22Rv1 (cell line): ENCODE measurements around the gene RPTOR.

Source experiments
- H3K27ac ChIP-seq: fragments of 450-650 bp; 2 replicates; pipeline ENCODE4 v1.5.1; 2017
- CTCF ChIP-seq: fragments of 450-650 bp; IDR thresholded peaks from 2 replicates; pipeline ENCODE4 v1.5.1; 2017; ENCODE audit warnings: mild to moderate bottlenecking
- ZFX ChIP-seq: fragments of 450-650 bp; IDR thresholded peaks from 2 replicates; pipeline ENCODE4 v1.6.1; 2017; ENCODE audit warnings: antibody characterized with exemption, borderline replicate concordance

Gene RPTOR

GRCh38 chr17:80885947-80886582 is 341.4 kb downstream of the RPTOR start:
- no peak overlapping the region for H3K27ac ChIP-seq
- TF ChIP-seq CTCF (no peak), ZFX (no peak)

DNA sequence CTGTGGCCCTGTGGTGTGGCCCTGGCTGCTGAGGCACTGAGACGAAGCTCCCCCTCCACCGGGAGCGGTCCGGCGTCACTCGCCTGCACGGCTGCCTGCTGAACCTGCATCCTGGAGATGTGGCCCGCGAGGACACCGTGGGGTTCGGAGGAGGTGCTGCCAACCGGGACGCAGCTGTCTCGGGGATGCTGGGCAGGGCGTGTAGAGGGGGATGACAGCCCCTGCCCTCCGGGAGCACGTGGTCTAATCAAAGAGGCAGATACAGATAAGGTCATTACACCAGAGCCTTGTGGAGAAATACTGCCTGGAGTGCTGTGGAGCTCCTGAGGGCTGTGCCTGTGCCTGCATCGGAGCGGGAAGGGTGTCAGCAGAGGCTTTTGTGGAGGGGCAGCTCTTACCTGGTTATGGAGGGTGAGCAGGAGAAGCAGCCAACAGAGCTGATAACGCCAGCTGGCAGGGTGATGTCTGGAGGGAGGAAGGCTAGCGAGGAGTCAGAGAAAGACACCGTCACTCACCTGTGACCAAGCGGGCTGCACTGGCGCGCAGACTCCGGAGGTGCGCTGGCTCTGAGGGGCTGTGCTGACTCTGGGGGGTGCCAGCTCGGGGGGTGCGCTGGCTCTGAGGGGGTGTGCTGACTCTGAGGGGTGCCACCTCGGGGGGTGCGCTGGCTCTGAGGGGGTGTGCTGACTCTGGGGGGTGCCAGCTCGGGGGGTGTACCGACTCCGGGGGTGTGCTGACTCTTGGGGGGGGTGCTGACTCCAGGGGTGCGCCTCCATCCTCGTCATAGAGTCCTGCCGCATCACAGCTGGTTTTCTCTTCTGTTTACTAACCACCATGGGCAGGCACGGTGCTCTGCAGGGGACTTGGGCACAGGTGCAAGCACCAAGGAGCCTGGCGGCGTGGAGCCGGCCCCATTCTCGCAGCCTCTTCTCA is 342.3 kb downstream of the RPTOR start:
- no peak for TF ChIP-seq ZFX
- TF ChIP-seq CTCF, result no peak
- H3K27ac ChIP-seq, result no peak overlapping the region

DNA sequence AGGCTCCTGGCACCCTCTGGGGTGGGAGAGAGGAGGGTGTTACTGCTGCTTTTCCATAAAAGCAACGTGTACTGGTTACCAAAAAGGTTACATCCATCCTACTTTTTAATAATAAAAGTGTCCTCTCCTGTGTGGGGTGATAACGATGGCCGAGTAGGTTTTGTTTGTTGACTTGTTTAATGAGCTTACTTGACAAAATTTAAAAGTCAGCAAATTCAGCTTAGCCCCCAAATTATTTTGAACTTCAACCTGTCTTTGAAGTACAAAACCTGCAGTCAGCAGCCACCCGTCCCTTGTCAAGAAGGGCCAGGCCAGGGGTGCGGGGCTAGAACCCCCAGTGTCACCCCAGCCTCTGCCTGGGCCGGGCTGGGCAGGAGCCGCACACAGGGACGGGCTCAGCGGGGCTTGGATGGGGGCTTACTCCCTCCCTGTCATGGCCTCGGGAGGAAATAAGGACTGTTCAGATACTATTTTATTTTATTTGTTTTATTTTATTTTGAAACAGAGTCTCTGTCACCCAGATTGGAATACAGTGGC is 343.1 kb downstream of the RPTOR start:
- TF ChIP-seq CTCF, result no peak
- TF ChIP-seq ZFX, result no peak
- no peak overlapping the region for H3K27ac ChIP-seq

- no peak overlapping the region for H3K27ac ChIP-seq
Observed at GRCh38 chr17:80888276-80889160, 343.9 kb downstream of the RPTOR start.

GRCh38 chr17:80889231-80890195 is 344.9 kb downstream of the RPTOR start:
- TF ChIP-seq ZFX, result no peak
- no peak for TF ChIP-seq CTCF
- no peak overlapping the region for H3K27ac ChIP-seq

More at GRCh38 chr17:80888276-80889160, 343.9 kb downstream of the RPTOR start:
- no peak for TF ChIP-seq CTCF
- TF ChIP-seq ZFX, result no peak
